Stimulated activated CD4-positive, alpha-beta T cell treated with anti-CD3 and anti-CD28 coated beads, Interleukin-1b, Interleukin-23, amount 100 ng/mL, for 24 hours (primary cell): Measurements from ENCODE around the gene PAQR8.
A peak's percentile ranks its signal among the peaks of the same experiment; 100 is the strongest.

Source experiments
- DNase-seq, 4 experiments: peaks; one replicate each; pipeline ENCODE4 v3.0.0-alpha.2; 2020; ENCODE audit warnings: low read depth in 4 of 4, low spot score in 1 of 4

PAQR8 gene, protein sequence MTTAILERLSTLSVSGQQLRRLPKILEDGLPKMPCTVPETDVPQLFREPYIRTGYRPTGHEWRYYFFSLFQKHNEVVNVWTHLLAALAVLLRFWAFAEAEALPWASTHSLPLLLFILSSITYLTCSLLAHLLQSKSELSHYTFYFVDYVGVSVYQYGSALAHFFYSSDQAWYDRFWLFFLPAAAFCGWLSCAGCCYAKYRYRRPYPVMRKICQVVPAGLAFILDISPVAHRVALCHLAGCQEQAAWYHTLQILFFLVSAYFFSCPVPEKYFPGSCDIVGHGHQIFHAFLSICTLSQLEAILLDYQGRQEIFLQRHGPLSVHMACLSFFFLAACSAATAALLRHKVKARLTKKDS

DNA sequence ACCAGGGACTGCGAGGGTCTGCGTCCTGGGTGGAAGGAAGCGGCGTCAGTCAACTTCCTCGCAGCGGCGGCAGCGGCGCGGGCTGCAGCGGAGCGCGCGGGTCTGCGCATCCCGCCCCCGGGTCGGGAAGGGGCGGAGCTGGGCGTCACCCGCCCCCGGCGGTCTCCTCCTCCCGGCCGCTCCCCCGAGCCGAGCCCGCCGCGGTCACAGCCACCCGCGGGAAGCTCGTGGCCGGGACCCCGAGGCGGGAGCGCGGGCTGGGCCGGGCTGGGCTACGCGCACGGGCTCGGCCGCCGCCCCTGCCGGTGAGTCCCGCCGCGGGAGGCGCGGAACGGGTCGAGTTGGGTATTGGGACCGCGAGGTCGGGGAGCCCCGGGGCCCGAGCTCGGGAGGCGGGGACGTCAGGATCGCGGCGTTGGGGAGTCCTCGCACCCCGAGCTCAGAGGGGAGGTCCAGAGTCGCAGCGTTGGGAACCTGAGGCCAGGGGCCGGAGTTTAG is at the start of gene PAQR8:
Gene PAQR8, plus strand, starts transcription at position 207 of the 498 bp plus-strand sequence. CDS start 41,063 bp downstream, outside the sequence.
- DNase-seq, result peak; percentile 49 to 76 (median 62)

GRCh38 chr6:52312461-52312860 is 49.5 kb upstream of the PAQR8 start:
- DNase-seq, result no peak

DNA sequence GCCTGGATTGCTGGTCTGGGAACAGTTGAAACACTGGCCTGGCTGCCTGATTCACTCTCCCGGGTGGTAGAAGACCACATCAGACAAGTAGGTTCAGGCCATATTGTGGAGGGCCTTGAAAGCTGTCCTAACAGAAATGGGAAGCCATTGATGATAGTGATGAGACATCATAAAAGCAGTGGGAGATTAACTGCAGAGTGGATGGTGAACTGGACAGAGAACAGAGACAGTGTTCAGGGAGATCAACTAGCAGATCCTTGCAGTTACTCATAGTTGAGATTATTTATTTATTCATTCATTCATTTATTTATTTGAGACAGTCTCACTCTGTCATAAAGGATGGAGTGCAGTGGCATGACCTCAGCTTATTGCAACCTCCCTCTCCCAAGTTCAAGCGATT is 47.2 kb upstream of the PAQR8 start:
- no peak for DNase-seq

- DNase-seq, result no peak
These were observed 44.7 kb upstream of the PAQR8 start for GRCh38 chr6:52317211-52317610.

DNA sequence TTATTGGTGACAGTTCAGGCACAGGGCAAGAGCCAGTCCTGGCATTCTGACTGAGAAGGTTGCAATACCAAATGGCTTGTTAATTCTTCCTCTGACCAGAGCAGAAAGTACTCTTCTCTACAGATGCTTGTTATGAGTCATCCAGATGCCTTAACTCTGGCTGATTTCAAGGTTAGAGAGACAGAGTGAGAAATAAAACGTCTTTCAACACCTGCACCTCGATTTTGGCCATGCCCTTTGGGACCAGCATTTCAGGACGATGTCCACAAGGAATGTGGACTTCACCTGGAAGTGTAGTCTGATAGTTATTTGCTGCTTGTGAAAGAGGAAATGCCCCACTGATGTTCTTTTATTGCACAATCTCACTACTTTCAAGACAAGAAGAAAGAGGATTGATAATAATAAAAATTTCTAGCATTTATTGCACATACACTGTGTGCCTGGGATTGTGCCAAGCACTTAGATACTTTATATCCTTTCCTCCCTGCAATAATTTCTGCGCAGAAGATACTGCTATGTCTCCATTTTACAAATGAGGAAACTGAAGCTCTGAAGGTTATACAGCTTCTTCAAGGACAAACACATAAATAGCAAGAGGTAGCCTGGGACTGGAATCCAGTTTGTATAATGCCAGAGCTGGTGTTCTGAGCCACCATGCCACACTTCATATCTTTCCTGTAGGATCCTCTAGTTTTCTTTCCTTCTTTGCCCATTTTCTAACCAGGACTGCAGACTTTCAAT is 43.9 kb upstream of the PAQR8 start:
- no peak for DNase-seq

GRCh38 chr6:52324189-52324588 is 37.8 kb upstream of the PAQR8 start:
- no peak for DNase-seq

DNA sequence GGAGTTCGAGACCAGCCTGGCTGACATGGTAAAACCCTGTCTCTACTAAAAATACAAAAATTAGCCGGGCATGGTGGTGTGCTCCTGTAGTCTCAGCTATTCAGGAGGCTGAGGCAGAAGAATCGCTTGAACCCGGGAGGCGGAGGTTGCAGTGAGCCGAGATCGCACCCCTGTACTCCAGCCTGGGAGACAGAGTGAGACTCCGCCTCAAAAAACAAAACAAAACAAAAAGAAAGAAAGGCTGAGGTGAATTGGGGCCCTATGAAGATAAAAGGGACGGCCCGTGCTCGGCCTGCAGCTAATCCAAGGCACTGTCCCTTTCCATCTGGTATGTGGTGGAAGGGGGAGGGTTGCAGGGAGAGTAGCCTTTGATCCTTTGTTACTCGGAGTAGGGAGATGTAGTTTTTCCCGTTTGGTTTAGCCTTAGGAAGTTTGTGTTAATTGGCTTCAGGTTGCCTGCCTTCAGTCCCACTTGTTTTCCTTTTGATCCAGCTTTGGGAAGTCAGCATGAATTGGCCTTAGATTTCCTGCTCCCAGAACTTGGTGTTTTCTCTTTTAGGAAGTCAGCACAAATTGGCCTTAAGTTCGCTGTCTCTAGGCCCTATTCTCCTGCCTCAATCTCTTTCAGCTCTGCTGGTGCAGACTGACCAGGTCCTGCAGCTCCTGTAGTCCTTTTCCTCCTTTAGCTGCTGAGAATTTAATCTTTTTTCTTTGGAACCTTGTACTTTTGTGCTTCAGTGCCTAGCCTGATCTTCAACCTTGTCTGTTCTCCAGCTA is 36.1 kb upstream of the PAQR8 start:
- DNase-seq, result no peak

GRCh38 chr6:52326540-52327364 is 35.2 kb upstream of the PAQR8 start:
- DNase-seq, result no peak

GRCh38 chr6:52328303-52328662 is 33.7 kb upstream of the PAQR8 start:
- DNase-seq, result no peak

DNA sequence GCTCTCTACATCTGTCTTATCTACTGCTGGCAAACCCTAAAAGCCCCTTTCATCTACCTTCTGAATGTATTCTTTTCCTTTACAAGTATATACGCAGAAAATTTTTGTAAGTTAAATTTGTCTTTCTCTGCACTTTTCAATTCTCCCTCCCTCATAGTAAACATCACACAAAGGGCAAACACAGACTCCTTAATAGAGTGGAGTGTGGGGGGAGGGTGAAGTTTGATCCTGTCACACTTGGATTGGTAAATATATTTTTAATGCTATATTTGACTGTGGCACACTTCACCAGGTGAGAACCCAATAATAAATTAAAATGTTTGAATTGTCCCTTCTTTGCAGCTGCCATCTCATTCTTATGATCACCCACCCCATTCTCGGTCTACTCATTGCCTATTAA is 33.2 kb upstream of the PAQR8 start:
- no peak for DNase-seq

DNA sequence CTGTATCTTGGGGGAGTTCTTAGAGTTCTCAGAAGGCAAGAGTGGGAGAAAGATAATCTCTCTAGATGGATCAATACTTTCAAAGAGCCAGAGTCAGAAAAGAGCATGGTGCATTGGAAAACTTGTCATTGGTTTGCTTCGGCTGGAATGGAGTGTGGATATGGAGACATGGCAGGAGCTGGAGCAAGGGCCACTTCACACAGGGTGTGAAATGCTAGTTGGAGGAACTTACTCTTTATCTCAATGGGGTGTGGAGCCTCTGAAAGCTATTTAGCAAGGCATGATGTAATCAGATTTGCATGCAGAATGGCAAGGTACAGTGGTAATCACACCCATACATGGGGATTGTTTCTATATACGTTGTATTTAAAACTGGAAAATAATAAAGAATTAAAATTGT is 31.5 kb upstream of the PAQR8 start:
- DNase-seq, result no peak

DNA sequence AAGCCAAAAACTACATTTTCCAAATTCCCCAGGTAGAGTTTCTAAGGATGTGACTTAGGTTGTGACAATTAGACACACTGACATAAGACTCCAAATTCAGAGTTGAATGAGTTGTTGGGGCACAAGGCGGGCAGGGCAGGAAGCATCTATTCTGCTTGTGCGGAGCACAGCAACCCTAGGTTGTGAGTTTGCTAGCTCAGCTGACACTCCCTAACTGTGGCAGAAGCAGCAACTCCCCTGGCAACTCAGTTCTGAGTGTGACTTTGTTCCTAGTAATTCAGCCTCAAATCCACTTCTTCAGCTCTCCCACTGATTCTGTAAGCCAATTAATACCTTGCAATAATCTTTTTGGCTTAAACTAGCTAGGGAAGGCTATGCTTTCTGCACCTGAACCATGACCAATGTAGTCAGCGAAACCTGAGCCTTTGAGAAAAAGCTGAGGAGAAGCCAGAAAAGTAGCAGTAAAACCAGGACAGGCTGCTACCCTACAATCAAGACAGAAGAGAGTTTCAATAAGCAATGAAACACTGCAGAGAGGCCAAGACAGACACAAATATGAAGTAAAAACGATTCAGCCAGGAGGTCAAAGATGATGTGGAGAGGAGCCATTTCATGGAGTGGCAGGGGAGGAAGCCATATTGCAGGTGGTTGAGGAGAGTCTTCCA is 30.0 kb upstream of the PAQR8 start:
- DNase-seq, result no peak

- DNase-seq, result no peak
These were observed 28.1 kb upstream of the PAQR8 start for GRCh38 chr6:52333840-52334200.

DNA sequence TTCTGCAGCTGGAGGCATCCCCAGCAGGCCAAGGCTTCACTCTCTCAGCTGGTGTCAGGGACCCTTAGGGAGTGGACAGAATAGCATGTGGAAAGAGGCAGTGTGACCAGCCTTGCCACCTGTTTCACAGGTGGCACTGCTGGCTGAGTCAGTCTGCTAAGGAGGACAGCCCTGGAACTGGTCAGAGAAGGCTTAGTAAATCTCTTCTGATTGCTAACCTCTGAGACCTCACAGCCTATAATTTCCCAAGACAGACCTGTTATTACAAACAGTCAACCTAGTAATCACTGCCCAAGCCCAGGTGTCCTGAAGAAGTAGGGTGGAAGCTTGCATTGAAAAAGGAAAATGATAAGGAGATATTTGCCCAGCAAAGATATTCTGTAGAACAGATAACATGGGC is 26.4 kb upstream of the PAQR8 start:
- DNase-seq, result no peak

DNA sequence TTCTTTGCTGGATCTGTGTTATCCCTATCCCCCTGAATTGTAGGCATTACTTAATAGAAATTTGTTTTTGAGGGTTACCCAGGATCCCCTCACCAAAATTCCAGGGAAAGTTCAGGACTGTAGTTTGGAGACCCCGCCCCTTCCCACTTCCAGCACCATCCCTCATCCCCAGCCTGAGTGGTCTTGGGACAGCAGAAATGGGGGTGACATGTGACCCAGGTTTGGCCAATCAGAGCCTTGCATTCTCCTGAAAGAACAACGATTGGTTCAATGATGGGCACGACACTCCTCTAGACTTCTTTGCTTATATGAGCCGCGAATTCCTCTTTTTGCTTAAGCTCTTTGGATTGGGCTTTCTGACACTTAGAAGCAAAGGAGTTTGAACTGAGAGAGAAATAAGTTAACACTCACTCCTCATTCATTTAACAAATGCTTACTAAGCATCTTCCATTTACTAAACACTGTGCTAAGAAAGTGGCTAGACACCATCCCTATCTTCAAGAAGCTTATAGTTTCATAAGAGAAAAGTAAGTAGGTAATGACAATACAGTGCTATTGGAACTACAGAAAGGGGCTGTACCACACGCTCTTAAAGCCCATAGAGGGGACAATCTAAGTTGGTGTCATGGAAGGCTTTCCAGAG is 24.9 kb upstream of the PAQR8 start:
- DNase-seq, result no peak

- no peak for DNase-seq
These were observed 24.2 kb upstream of the PAQR8 start for GRCh38 chr6:52337633-52338290.

GRCh38 chr6:52340603-52340880 is 21.4 kb upstream of the PAQR8 start:
- DNase-seq, result no peak

DNA sequence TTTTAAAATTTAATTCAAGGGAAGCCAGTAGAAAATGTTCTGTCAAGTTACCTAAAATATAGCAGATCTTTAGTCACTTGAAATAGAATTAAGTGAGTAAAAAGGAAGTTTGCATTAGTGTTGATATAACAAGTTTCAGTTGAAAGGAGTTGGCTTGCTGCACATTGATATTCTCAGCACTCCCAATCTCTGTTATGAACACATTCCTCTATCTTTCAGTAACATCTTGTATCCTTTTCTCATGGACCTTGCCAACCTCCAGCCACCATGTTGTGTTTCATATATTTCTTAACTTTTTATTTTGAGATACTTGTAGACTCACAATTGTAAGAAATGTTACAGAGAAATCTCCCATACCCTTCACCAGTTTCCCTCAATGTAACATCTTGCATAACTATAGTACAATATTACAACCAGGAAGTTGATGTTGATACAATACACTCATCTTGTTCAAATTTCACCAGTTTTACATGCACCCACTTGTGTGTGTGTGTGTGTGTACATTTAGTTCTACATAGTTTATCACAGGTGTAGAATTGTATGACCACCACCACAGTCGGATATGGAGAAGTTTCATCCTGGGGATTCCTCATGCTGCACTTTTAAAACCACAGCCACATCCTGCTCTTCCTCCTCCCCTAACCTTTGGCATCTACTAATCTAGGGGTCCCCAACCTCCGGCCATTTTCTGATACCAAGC is 20.2 kb upstream of the PAQR8 start:
- DNase-seq, result no peak

- DNase-seq, result no peak
These were observed 16.6 kb upstream of the PAQR8 start for GRCh38 chr6:52345311-52345710.
